Sigmoid colon (tissue), 7 donors: Measurements from ENCODE around the gene BAHCC1. TPM values are rescaled to one million over a fixed set of nuclear protein-coding genes. Genes with fewer than 3 reads are reported as not detected.

Experiments
- DNase-seq: peaks from one replicate; pipeline ENCODE4 v3.0.0-alpha.2; 2019
- H3K27ac ChIP-seq, 4 donors: fragments of 200-600 bp; sonication (generic); one replicate each; pipeline ENCODE4 v1.5.1; 2016 to 2019; ENCODE audit warnings: mild to moderate bottlenecking in 1 of 4
- H3K27me3 ChIP-seq, 3 donors: fragments of 200-600 bp; sonication (generic); one replicate each; pipeline ENCODE4 v1.5.1; 2019; ENCODE audit warnings: mild to moderate bottlenecking in 1 of 3
- H3K36me3 ChIP-seq, 4 donors: fragments of 200-600 bp; sonication (generic); one replicate each; pipeline ENCODE4 v1.5.1; 2016 to 2019
- H3K4me1 ChIP-seq, 4 donors: fragments of 200-600 bp; sonication (generic); one replicate each; pipeline ENCODE4 v1.5.1; 2017 to 2019
- H3K4me3 ChIP-seq, 4 donors: fragments of 200-600 bp; sonication (generic); one replicate each; pipeline ENCODE4 v1.5.1; 2017 to 2019; ENCODE audit warnings: mild to moderate bottlenecking in 2 of 4, moderate library complexity in 1 of 4
- H3K9me3 ChIP-seq, 4 donors: fragments of 200-600 bp in 3 of 4; sonication (generic) in 3 of 4; one replicate each; pipeline versions ENCODE4 v1.5.1 to v1.6.1; 2013 to 2019
- EP300 ChIP-seq, 4 donors: sonication (generic); formaldehyde crosslinking; IDR thresholded peaks; one replicate each; pipeline ENCODE4 v1.6.1; 2017; ENCODE audit warnings: antibody characterized with exemption in 4 of 4
- POLR2A ChIP-seq, 2 donors: fragments of 450-650 bp; IDR thresholded peaks; one replicate each; pipeline ENCODE4 v1.6.1; 2016; ENCODE audit warnings: antibody characterized with exemption in 2 of 2, mild to moderate bottlenecking in 2 of 2, moderate library complexity in 2 of 2
- POLR2AphosphoS5 ChIP-seq, 4 donors: sonication (generic); formaldehyde crosslinking; IDR thresholded peaks; one replicate each; pipeline ENCODE4 v1.6.1; 2017; ENCODE audit warnings: antibody characterized with exemption in 4 of 4
- WGBS, 2 donors: extraction: QIAGEN DNeasy Blood & Tissue Kit; methylation state at CpG; one replicate each; pipeline ENCODE4 v1.1.7; 2013; 5-methylcytosine and 5-hydroxymethylcytosine counted together
- intact Hi-C: fragments of 100-400 bp; cut with DNase I; formaldehyde crosslinking; loops from one replicate; pipeline ENCODE4 v1.15.1; 2023
- polyA plus RNA-seq, 3 donors: library from polyadenylated mRNA; stranded (reverse); fragments of 200-250 nt; gene quantifications; one replicate each; pipeline ENCODE4 v1.2.3, GENCODE V29; 2013
- total RNA-seq, 4 donors: library from RNA; depleted of rRNA; stranded (reverse); fragments of >200 nt; gene quantifications; one replicate each; pipeline ENCODE4 v1.1.0, GENCODE V29; 2016
- TF ChIP-seq, protein P1 (sequence below), 4 experiments: fragments of 450-650 bp in 3 of 4; fragments of 200-600 bp in 1 of 4; IDR thresholded peaks; one replicate each; pipeline ENCODE4 v1.5.1; 2016 to 2019; ENCODE audit warnings: antibody characterized with exemption in 4 of 4, mild to moderate bottlenecking in 3 of 4, moderate library complexity in 2 of 4
- donor health status: healthy with polysubstance abuse.
- donor health status: Bipolar disorder and iron deficiency.
- donor health status: healthy.

The BAHCC1 gene
- total and polyA plus RNA-seq, 7 donors: 1.8 to 18.6 (median 6.4) TPM

DNA sequence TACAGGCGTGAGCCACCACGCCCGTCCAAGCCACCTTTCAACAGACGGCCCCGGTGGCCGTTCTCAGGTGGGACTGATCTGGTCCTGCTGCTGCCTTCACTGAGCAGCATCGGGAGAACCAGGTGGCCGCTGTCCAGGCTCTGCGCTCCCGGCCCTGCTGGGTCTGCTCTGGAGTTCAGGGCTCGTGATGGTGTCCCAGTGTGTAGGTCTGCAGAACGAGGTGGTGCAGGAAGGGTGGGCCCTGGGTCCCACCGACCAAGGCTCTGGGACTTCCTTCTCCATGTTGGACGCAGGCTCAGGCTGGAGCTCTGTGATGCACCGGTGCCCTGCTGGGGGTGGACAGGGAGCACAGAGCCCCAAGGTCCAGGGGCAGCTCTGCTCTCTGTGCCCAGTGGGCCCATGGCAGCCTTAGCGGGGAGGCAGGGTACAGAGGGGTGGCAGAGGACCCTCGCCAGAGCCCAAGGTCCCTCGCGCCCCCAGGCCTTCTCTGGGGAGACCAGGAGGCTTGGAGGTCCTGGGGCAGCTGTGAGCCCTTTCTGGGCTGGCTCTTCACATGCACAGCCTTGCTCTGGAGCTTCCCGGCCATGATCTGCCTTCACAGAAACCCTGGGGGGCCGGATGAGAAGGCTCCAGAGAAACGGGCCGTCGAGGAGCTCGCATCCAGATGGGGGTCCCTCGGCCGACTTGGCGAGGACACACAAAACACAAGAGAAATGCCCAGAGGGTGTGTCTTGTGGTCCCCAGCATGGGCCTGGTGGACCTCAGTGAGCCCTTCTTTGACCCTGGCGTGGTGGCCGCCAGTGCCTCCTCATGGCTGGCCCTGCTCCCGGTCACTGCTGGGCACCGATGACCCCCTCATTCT lies 26.9 kb upstream of the BAHCC1 start:
- intact Hi-C loops: no loop called here
- Histone ChIP-seq H3K4me1 (peaks cover 0 to 25% (median 21%) of the 10 kb centered on the region in 4 donors), H3K36me3 (no peaks in the 10 kb centered on the region), H3K27ac (no peak overlapping the region), H3K27me3 (no peaks in the 10 kb centered on the region), H3K9me3 (no peaks in the 10 kb centered on the region), H3K4me3 (no peak overlapping the region)
- no peak for DNase-seq
- no peak for TF ChIP-seq POLR2AphosphoS5 (IDR thresholded peaks at IDR 0.05)
- no peak for TF ChIP-seq POLR2A (IDR thresholded peaks at IDR 0.05)
- TF ChIP-seq, protein P1, sequence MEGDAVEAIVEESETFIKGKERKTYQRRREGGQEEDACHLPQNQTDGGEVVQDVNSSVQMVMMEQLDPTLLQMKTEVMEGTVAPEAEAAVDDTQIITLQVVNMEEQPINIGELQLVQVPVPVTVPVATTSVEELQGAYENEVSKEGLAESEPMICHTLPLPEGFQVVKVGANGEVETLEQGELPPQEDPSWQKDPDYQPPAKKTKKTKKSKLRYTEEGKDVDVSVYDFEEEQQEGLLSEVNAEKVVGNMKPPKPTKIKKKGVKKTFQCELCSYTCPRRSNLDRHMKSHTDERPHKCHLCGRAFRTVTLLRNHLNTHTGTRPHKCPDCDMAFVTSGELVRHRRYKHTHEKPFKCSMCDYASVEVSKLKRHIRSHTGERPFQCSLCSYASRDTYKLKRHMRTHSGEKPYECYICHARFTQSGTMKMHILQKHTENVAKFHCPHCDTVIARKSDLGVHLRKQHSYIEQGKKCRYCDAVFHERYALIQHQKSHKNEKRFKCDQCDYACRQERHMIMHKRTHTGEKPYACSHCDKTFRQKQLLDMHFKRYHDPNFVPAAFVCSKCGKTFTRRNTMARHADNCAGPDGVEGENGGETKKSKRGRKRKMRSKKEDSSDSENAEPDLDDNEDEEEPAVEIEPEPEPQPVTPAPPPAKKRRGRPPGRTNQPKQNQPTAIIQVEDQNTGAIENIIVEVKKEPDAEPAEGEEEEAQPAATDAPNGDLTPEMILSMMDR (IDR thresholded peaks at IDR 0.05): no peak
- no peak for TF ChIP-seq EP300 (IDR thresholded peaks at IDR 0.05)
- 81 to 90% methylated on average over 32 of the region's 32 CpGs for WGBS, 2 donors

DNA sequence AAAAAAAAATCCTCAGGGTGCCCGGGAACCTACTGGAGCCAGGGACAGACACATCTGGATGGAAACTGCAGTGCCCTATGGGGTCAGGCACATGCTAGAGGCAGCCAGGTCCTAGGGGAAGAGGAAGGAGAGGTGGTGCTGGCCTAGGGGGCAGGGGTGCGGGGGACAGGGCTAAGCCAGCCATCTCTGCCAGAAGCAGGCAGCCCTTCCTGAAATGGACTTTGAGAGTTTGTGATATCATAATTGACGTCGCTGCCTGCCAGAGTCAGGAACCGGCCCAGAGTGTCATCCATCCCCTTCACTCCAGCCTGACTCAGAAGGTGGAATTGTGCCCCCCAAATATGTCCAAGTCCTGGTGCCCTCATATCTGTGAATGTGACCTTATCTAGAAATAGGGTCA lies 25.0 kb upstream of the BAHCC1 start:
- no peak overlapping the region for H3K4me3 ChIP-seq
- H3K9me3 ChIP-seq: no peaks in the 10 kb centered on the region
- 36 to 73% methylated on average over 5 of the region's 5 CpGs for WGBS, 2 donors
- H3K4me1 ChIP-seq: peaks cover 0 to 15% (median 12%) of the 10 kb centered on the region in 4 donors
- TF ChIP-seq POLR2A (IDR thresholded peaks at IDR 0.05) (no peak), POLR2AphosphoS5 (IDR thresholded peaks at IDR 0.05) (no peak), EP300 (IDR thresholded peaks at IDR 0.05) (no peak)
- TF ChIP-seq, protein P1 (IDR thresholded peaks at IDR 0.05): no peak
- DNase-seq: no peak
- H3K27ac ChIP-seq: no peak overlapping the region
- intact Hi-C loops: no loop called here
- no peaks in the 10 kb centered on the region for H3K27me3 ChIP-seq
- no peaks in the 10 kb centered on the region for H3K36me3 ChIP-seq

DNA sequence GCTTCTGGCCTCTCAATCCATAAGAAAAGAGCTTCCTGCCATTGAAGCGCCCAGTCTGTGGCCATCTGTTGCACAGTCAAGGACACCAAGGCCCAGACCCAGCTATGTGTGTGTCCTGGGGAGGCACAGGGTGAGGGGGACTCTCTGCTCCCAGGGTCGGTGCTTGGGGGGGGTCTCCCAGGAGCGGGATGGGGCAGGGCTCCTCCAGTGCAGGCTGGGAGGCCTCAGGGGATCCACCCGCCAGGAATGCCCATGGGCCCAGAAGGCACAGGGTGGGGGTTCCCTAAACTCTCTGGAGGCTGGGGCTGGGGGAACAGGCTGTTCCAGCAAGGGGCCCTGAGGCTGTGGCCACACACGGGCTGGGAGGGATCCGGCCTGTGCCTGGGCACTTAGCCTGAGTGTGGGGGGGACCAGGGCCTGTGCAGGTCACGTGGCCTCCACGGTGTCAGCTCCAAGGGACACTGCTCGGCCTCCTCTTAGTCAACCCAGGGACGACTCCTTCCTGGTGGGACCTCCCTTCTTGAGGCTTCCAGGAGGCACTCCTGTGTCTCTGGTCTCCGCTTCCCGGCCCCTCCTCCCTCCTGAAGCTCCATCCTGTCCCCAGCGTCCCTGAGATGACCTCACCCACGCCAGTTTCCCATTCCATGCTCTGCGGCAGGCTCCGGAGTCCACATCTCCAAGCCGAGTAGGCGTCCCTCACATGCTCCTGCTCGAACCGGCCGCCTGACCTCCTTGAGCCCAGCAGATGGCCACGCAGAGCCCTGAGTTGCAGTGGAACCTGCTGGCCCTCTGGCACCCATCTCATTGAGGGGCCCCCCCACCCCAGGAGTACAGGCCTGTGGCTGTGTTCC lies 23.1 kb upstream of the BAHCC1 start:
- Histone ChIP-seq H3K4me1 (peaks cover 0 to 3% (median 0%) of the 10 kb centered on the region in 4 donors), H3K27me3 (no peaks in the 10 kb centered on the region), H3K9me3 (no peaks in the 10 kb centered on the region), H3K36me3 (no peaks in the 10 kb centered on the region), H3K4me3 (no peak overlapping the region), H3K27ac (peak overlapping the region in 2 of 4 donors; percentile 1 to 31)
- peak; percentile 78 for DNase-seq
- WGBS, 2 donors: 80 to 83% methylated on average over 22 of the region's 22 CpGs
- TF ChIP-seq, protein P1 (IDR thresholded peaks at IDR 0.05): peak in 1 of 4 experiments; percentile 14
- TF ChIP-seq POLR2AphosphoS5 (IDR thresholded peaks at IDR 0.05) (peak in 1 of 4 donors; percentile 21), POLR2A (IDR thresholded peaks at IDR 0.05) (no peak), EP300 (IDR thresholded peaks at IDR 0.05) (no peak)
- intact Hi-C loops: no loop called here

DNA sequence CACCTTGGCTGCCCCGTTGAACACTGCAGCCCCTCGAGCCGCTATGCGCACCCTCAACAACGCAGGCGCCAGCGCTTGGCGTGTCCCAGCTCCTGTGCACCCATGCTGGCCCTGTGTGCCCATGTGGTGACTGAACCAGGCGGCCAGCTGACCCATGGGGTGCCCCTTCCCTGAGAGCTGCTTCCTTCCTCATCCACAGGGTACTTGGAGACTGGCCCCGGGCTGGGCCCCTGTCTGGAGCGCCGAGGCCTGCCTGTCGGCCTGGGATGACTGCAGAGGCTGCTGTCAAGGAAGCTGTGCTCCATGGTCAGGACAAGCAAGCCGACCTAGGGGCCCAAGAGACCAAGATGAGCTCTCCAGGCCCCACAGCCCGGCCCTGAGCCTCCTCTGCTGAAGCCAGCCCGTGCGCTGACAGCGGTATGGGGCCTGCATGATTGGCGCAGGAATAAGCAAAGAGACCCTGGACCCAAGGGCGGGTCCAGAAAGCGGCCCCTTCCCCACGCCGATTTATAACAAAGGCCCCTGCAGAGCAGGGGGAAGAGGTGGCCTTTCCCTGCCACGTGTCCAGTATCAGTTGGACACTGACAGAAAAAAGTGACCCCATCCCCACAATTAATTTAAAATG lies 21.6 kb upstream of the BAHCC1 start:
- H3K27me3 ChIP-seq: no peaks in the 10 kb centered on the region
- intact Hi-C loops: no loop called here
- WGBS, 2 donors: 89 to 90% methylated on average over 24 of the region's 24 CpGs
- H3K27ac ChIP-seq: no peak overlapping the region
- H3K36me3 ChIP-seq: no peaks in the 10 kb centered on the region
- no peaks in the 10 kb centered on the region for H3K9me3 ChIP-seq
- no peak overlapping the region for H3K4me3 ChIP-seq
- DNase-seq: no peak
- peaks cover 0 to 3% (median 0%) of the 10 kb centered on the region in 4 donors for H3K4me1 ChIP-seq
- TF ChIP-seq POLR2AphosphoS5 (IDR thresholded peaks at IDR 0.05): no peak
- no peak for TF ChIP-seq EP300 (IDR thresholded peaks at IDR 0.05)
- no peak for TF ChIP-seq POLR2A (IDR thresholded peaks at IDR 0.05)
- TF ChIP-seq, protein P1 (IDR thresholded peaks at IDR 0.05): no peak
